Uterus (tissue), 2 donors: ENCODE data around the gene C11orf54.

ENCODE experiments used
- POLR2A ChIP-seq, 2 donors: fragments of 450-650 bp; IDR thresholded peaks; one replicate each; pipeline ENCODE4 v1.6.1; 2016; ENCODE audit warnings: antibody characterized with exemption in 2 of 2, mild to moderate bottlenecking in 1 of 2, moderate library complexity in 1 of 2
- TF ChIP-seq, protein P1 (sequence below), 4 experiments: fragments of 200-600 bp in 2 of 4; fragments of 450-650 bp in 2 of 4; sonication (generic) in 2 of 4; IDR thresholded peaks; one replicate each; pipeline ENCODE4 v1.5.1; 2016 to 2019; ENCODE audit warnings: antibody characterized with exemption in 4 of 4, mild to moderate bottlenecking in 2 of 4, moderate library complexity in 1 of 4

DNA sequence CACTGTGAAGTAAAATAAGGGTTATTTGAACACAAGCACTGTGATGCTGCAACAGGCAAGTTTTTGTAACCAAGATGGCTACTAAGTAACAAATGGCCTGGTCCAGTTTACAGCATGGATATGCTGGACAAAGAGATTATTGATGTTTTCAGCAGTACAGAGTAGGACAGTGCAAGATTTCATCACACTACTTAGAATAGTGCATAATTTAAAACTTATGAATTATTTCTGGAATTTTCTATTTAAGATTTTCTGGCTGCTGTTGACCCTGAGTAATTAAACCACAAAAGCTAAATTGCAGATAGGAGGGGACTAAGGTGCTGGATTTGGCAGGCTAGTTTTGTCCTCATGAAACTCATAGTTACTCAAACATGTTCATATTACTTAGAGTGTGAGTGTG is 46.9 kb upstream of the C11orf54 start:
- TF ChIP-seq, protein P1, sequence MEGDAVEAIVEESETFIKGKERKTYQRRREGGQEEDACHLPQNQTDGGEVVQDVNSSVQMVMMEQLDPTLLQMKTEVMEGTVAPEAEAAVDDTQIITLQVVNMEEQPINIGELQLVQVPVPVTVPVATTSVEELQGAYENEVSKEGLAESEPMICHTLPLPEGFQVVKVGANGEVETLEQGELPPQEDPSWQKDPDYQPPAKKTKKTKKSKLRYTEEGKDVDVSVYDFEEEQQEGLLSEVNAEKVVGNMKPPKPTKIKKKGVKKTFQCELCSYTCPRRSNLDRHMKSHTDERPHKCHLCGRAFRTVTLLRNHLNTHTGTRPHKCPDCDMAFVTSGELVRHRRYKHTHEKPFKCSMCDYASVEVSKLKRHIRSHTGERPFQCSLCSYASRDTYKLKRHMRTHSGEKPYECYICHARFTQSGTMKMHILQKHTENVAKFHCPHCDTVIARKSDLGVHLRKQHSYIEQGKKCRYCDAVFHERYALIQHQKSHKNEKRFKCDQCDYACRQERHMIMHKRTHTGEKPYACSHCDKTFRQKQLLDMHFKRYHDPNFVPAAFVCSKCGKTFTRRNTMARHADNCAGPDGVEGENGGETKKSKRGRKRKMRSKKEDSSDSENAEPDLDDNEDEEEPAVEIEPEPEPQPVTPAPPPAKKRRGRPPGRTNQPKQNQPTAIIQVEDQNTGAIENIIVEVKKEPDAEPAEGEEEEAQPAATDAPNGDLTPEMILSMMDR (IDR thresholded peaks at IDR 0.05): no peak
- TF ChIP-seq POLR2A (IDR thresholded peaks at IDR 0.05): no peak
